Amygdala (tissue), 56 donors: ENCODE data around the gene NPHS1.
A peak's percentile ranks its signal among the peaks of the same experiment; 100 is the strongest.

Source experiments
- DNase-seq, 56 donors: peaks; one replicate each; lab custom pipeline; 2025; lab: John Stamatoyannopoulos, UW

Gene NPHS1

GRCh38 chr19:35776102-35776788, 76.1 kb downstream of the NPHS1 start:
- DNase-seq = peak in 3 of 56 donors; percentile 18 to 33 (median 28)
